Naive thymus-derived CD4-positive, alpha-beta T cell (primary cell): ENCODE results near the gene LYST. TPM values are rescaled to one million over a fixed set of nuclear protein-coding genes. Genes with fewer than 3 reads are reported as not detected.
"Not testable (repeated sequence)": the region's sequence is repeated elsewhere in the genome, so short reads cannot be mapped to it uniquely, and the experiment has no call there.

Experiments used
- ATAC-seq: fragments of 150-1000 bp; cut with Tn5 transposase; 2 replicates; pipeline ENCODE4 v1.10.0; 2021; ENCODE audit warnings: mild to moderate bottlenecking, moderate library complexity
- CTCF ChIA-PET: fragments of 350-600 bp; sonication (Branson Sonifier 250); formaldehyde crosslinking; loops from one replicate; lab custom pipeline; 2021; ENCODE audit warnings: antibody characterized with exemption; lab: Charles Lee
- POLR2A ChIA-PET: fragments of 350-600 bp; sonication (Branson Sonifier 250); formaldehyde crosslinking; loops from one replicate; lab custom pipeline; 2021; ENCODE audit warnings: antibody characterized with exemption, inconsistent platforms; lab: Charles Lee
- DNase-seq, 9 donors: peaks; one replicate each; pipeline versions ENCODE4 v3.0.0 to v3.0.0-alpha.2; 2020 to 2022; ENCODE audit warnings: mixed read lengths in 1 of 9
- H3K27ac ChIP-seq: one replicate; pipeline ENCODE4 v1.7.0; 2013; ENCODE audit warnings: mild to moderate bottlenecking, low read depth, low read length, moderate library complexity
- H3K27me3 ChIP-seq, 2 donors: one replicate each; pipeline ENCODE4 v1.7.0; 2013; ENCODE audit warnings: low read length in 2 of 2, mild to moderate bottlenecking in 2 of 2, moderate library complexity in 2 of 2; ENCODE audit not compliant: control insufficient read depth in 2 of 2, insufficient read depth in 2 of 2
- H3K36me3 ChIP-seq, 3 experiments: 1 replicate in 2 of 3; 2 replicates in 1 of 3; pipeline ENCODE4 v1.7.0; 2013; ENCODE audit warnings: low read length in 3 of 3, mild to moderate bottlenecking in 3 of 3, moderate library complexity in 1 of 3; ENCODE audit not compliant: insufficient read depth in 3 of 3, control insufficient read depth in 2 of 3
- H3K4me1 ChIP-seq, 2 donors: one replicate each; pipeline ENCODE4 v1.7.0; 2013; ENCODE audit warnings: low read length in 2 of 2, mild to moderate bottlenecking in 2 of 2, moderate library complexity in 1 of 2; ENCODE audit not compliant: control insufficient read depth in 2 of 2, insufficient read depth in 2 of 2
- H3K4me3 ChIP-seq: 2 replicates; pipeline ENCODE4 v1.7.0; 2013; ENCODE audit warnings: mild to moderate bottlenecking, low read length
- H3K9me3 ChIP-seq, 3 experiments: 1 replicate in 2 of 3; 2 replicates in 1 of 3; pipeline ENCODE4 v1.7.0; 2013; ENCODE audit warnings: low read length in 3 of 3; ENCODE audit not compliant: control insufficient read depth in 2 of 3
- H3K27ac Mint-ChIP-seq, 9 donors: one replicate each; pipeline ENCODE4 v1.8.0; 2020 to 2022; ENCODE audit warnings: mixed read lengths in 9 of 9, mild to moderate bottlenecking in 8 of 9, moderate library complexity in 5 of 9, inconsistent platforms in 2 of 9
- H3K27me3 Mint-ChIP-seq, 5 donors: one replicate each; pipeline ENCODE4 v1.8.0; 2021 to 2022; ENCODE audit warnings: mixed read lengths in 5 of 5, mild to moderate bottlenecking in 1 of 5
- H3K36me3 Mint-ChIP-seq, 5 donors: one replicate each; pipeline ENCODE4 v1.8.0; 2020 to 2022; ENCODE audit warnings: mixed read lengths in 5 of 5, mild to moderate bottlenecking in 3 of 5, inconsistent platforms in 1 of 5
- H3K4me1 Mint-ChIP-seq, 7 donors: one replicate each; pipeline ENCODE4 v1.8.0; 2020 to 2022; ENCODE audit warnings: mixed read lengths in 7 of 7, mild to moderate bottlenecking in 3 of 7, inconsistent platforms in 1 of 7
- H3K4me3 Mint-ChIP-seq, 10 donors: one replicate each; pipeline ENCODE4 v1.8.0; 2020 to 2022; ENCODE audit warnings: mild to moderate bottlenecking in 10 of 10, mixed read lengths in 10 of 10, moderate library complexity in 6 of 10, inconsistent platforms in 2 of 10
- H3K9me3 Mint-ChIP-seq, 11 donors: one replicate each; pipeline ENCODE4 v1.8.0; 2020 to 2022; ENCODE audit warnings: mixed read lengths in 11 of 11, mild to moderate bottlenecking in 4 of 11, inconsistent platforms in 1 of 11, moderate library complexity in 1 of 11
- intact Hi-C, 2 donors: fragments of 100-400 bp; cut with micrococcal nuclease; formaldehyde crosslinking; loops; one replicate each; pipeline ENCODE4 v1.15.1; 2023
- polyA plus RNA-seq, 2 donors: library from polyadenylated mRNA; unstranded; fragments of 300-500 nt; fragmentation: Illumina TruSeq; gene quantifications; one replicate each; pipeline ENCODE4 v1.2.3, GENCODE V29; 2021
- total RNA-seq, 6 experiments: library from RNA in 5 of 6; stranded (reverse) in 5 of 6; gene quantifications; 1 replicate in 5 of 6; 2 replicates in 1 of 6; pipeline ENCODE4 v1.2.3 and lab custom pipeline; 2021 to 2026

The LYST gene
- total and polyA plus RNA-seq, 7 experiments from 2014 or later = 5.7 to 98.1 (median 27.8) TPM

DNA sequence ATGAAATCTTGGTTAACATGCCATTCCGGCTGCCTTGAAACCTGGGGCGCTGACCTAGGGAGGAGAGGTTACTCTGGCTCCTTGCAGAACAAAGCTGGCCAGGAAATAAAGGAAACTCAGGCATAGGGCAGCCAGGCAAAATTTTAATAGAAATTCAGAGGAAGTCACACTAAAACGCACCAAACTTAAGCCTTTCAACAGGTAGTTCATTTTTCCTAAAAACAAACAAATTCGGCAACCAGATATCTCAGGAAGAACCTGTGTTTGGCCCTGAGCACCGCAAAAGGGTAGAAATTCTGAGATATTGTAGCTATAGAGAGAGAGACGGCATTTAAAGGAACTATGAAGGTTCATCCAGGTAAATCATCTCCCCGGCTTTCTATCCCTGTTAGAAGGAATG is 13.1 kb downstream of the LYST start:
- ChIA-PET CTCF (interaction anchor here (1.4 kb wide), 1 partner anchor 119 kb away, joined by 4 read pairs; no protein-coding TSS in a partner anchor), POLR2A (interaction anchor here (4.0 kb wide), 1 partner anchor 12 kb away, joined by 13 read pairs; the partner anchor contains the start of gene LYST)
- Histone ChIP-seq H3K27ac (no peak overlapping the region), H3K36me3 (no peaks in the 10 kb centered on the region), H3K27me3 (no peaks in the 10 kb centered on the region), H3K4me3 (no peak overlapping the region), H3K4me1 (peaks cover 6 to 19% of the 10 kb centered on the region in 2 donors), H3K9me3 (no peaks in the 10 kb centered on the region)
- peaks cover 0 to 2% (median 0%) of the 10 kb centered on the region in 11 donors for H3K9me3 Mint-ChIP-seq
- H3K4me1 Mint-ChIP-seq = peaks cover 36 to 77% (median 47%) of the 10 kb centered on the region in 7 donors
- DNase-seq (no peak), ATAC-seq (no peak)
- intact Hi-C loops = no loop called here
- peaks cover 0 to 25% (median 4%) of the 10 kb centered on the region in 5 donors for H3K36me3 Mint-ChIP-seq
- no peaks in the 10 kb centered on the region for H3K27me3 Mint-ChIP-seq
- H3K4me3 Mint-ChIP-seq = no peak overlapping the region
- no peak overlapping the region for H3K27ac Mint-ChIP-seq

DNA sequence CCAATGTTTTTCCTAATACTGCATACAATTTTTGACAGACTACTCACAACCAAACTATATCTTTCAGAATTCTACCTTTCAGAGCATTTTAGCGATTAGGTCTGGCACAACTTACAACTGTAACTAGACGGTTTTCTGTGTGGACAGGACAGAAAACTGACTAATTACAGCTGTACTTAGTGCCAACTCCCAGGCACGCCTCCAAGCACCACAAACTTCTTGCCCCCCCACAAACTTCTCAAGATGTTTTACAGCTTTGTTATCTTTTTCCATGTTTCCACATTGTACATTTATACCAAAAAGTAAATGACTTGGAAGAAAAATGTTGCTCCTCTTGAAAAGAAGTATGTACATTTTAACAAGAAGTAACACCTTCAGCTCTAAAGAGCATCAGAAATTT is 13.8 kb downstream of the LYST start:
- ChIA-PET POLR2A (interaction anchor here (4.0 kb wide), 1 partner anchor 13 kb away, joined by 13 read pairs; the partner anchor contains the start of gene LYST), CTCF (interaction anchor here (1.4 kb wide), 1 partner anchor 119 kb away, joined by 4 read pairs; no protein-coding TSS in a partner anchor)
- no peak overlapping the region for H3K27ac ChIP-seq
- Mint-ChIP-seq H3K4me1 (peaks cover 44 to 85% (median 55%) of the 10 kb centered on the region in 7 donors), H3K36me3 (peaks cover 0 to 23% (median 4%) of the 10 kb centered on the region in 5 donors), H3K27me3 (no peaks in the 10 kb centered on the region), H3K27ac (no peak overlapping the region), H3K9me3 (peaks cover 0 to 2% (median 0%) of the 10 kb centered on the region in 11 donors), H3K4me3 (no peak overlapping the region)
- peaks cover 10 to 18% of the 10 kb centered on the region in 2 donors for H3K4me1 ChIP-seq
- no peak for DNase-seq
- no peak for ATAC-seq
- H3K9me3 ChIP-seq = no peaks in the 10 kb centered on the region
- no peak overlapping the region for H3K4me3 ChIP-seq
- no peaks in the 10 kb centered on the region for H3K27me3 ChIP-seq
- no peaks in the 10 kb centered on the region for H3K36me3 ChIP-seq
- intact Hi-C loops = no loop called here

DNA sequence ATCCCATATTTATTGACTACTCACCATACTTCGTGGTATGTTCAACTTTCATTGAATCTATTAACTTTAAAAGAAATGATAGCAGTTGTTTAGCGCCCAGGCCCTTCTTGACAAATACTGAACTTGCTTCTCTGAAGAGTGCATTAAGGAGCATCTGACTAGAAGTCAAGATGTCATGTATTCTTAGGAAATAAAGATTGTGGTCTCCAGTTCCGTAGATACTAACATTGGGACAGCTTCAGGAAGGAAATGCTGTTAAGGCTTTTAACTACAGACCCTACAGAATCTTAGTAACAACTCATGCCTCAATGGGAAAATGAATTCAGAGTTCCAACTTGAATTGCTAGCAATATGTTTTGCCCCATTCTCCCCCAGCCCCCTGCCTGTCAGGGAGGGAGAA is 14.8 kb downstream of the LYST start:
- no peaks in the 10 kb centered on the region for H3K27me3 Mint-ChIP-seq
- peaks cover 48 to 88% (median 58%) of the 10 kb centered on the region in 7 donors for H3K4me1 Mint-ChIP-seq
- DNase-seq (no peak), ATAC-seq (peak; percentile 36)
- POLR2A ChIA-PET = interaction anchor here (4.0 kb wide), 1 partner anchor 14 kb away, joined by 13 read pairs; the partner anchor contains the start of gene LYST
- intact Hi-C loops = no loop called here
- Histone ChIP-seq H3K4me1 (peaks cover 12 to 27% of the 10 kb centered on the region in 2 donors), H3K27me3 (no peaks in the 10 kb centered on the region), H3K27ac (no peak overlapping the region), H3K36me3 (no peaks in the 10 kb centered on the region), H3K4me3 (no peak overlapping the region), H3K9me3 (no peaks in the 10 kb centered on the region)
- H3K4me3 Mint-ChIP-seq = no peak overlapping the region
- peak overlapping the region in 1 of 9 donors; percentile 3 for H3K27ac Mint-ChIP-seq
- H3K9me3 Mint-ChIP-seq = peaks cover 0 to 5% (median 0%) of the 10 kb centered on the region in 11 donors
- CTCF ChIA-PET = no interaction called here
- H3K36me3 Mint-ChIP-seq = peaks cover 0 to 22% (median 4%) of the 10 kb centered on the region in 5 donors

DNA sequence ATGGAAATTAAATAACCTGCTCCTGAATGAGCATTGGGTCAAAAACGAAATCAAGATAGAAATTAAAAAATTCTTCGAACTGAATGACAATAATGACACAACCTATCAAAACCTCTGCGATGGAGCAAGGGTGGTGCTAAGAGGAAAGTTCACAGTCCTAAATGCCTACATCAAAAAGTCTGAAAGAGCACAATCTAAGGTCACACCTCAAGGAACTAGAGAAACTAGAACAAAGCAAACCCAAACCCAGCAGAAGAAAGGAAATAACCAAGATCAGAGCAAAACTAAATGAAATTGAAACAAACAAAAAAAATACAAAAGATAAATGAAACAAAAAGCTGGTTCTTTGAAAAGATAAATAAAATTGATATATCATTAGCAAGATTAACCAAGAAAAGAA is 18.5 kb downstream of the LYST start:
- H3K4me1 Mint-ChIP-seq = peaks cover 48 to 78% (median 61%) of the 10 kb centered on the region in 7 donors
- DNase-seq = peak in 7 of 9 donors; percentile 31 to 69 (median 48)
- H3K27me3 Mint-ChIP-seq, POLR2A ChIA-PET, CTCF ChIA-PET, H3K4me3 ChIP-seq, H3K27me3 ChIP-seq, H3K36me3 ChIP-seq, H3K9me3 ChIP-seq: not testable (repeated sequence)
- H3K4me3 Mint-ChIP-seq = peak overlapping the region; percentile 8 to 84 (median 72)
- H3K4me1 ChIP-seq = peaks cover 16 to 23% of the 10 kb centered on the region in 2 donors
- peaks cover 0 to 14% (median 5%) of the 10 kb centered on the region in 11 donors for H3K9me3 Mint-ChIP-seq
- intact Hi-C loops = loop anchor here (1.0 kb wide), 5 partner anchors 8 to 40 kb away; partner anchors contain the start of gene LYST (in 1 of the 2)
- H3K27ac ChIP-seq = peak overlapping the region; percentile 33
- peak overlapping the region; percentile 4 to 92 (median 77) for H3K27ac Mint-ChIP-seq
- peaks cover 4 to 34% (median 6%) of the 10 kb centered on the region in 5 donors for H3K36me3 Mint-ChIP-seq
- ATAC-seq = peak; percentile 54

DNA sequence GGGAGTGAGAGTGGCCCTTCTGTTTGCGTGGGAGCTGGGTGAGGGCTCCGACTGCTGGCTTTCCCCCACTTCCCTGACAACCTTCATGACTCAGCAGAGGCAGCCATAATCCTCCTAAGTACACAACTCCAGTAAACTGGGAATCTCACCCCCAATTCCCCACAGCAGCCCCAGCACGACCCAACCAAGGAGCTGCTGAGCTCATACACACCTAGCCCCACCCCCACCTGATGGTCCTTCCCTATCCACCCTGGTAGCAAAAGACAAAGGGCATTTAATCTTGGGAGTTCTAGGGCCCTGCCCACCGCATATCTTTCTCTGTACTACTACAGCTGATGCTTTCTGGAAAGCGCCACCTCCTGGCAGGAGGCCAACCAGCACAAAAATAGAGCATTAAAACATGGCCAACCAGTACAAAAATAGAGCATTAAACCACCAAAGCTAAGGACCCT is 21.0 kb downstream of the LYST start:
- H3K4me3 ChIP-seq, H3K27me3 Mint-ChIP-seq, H3K36me3 ChIP-seq, H3K27me3 ChIP-seq, H3K27ac ChIP-seq, DNase-seq, intact Hi-C loops, H3K9me3 ChIP-seq, ATAC-seq: not testable (repeated sequence)
- H3K9me3 Mint-ChIP-seq = peaks cover 0 to 14% (median 5%) of the 10 kb centered on the region in 11 donors
- peak overlapping the region in 2 of 9 donors; percentile 42 to 65 for H3K27ac Mint-ChIP-seq
- peaks cover 4 to 30% (median 5%) of the 10 kb centered on the region in 5 donors for H3K36me3 Mint-ChIP-seq
- POLR2A ChIA-PET = interaction anchor here (0.8 to 1.3 kb wide), 4 partner anchors 14 to 34 kb away, joined by 3 to 4 read pairs (median 3); no protein-coding TSS in a partner anchor
- CTCF ChIA-PET = interaction anchor here (0.6 to 1.2 kb wide), 2 partner anchors 36 to 100 kb away, joined by 3 to 6 read pairs; no protein-coding TSS in a partner anchor
- peak overlapping the region in 1 of 10 donors; percentile 71 for H3K4me3 Mint-ChIP-seq
- H3K4me1 ChIP-seq = peaks cover 17 to 24% of the 10 kb centered on the region in 2 donors
- H3K4me1 Mint-ChIP-seq = peaks cover 48 to 81% (median 67%) of the 10 kb centered on the region in 7 donors

DNA sequence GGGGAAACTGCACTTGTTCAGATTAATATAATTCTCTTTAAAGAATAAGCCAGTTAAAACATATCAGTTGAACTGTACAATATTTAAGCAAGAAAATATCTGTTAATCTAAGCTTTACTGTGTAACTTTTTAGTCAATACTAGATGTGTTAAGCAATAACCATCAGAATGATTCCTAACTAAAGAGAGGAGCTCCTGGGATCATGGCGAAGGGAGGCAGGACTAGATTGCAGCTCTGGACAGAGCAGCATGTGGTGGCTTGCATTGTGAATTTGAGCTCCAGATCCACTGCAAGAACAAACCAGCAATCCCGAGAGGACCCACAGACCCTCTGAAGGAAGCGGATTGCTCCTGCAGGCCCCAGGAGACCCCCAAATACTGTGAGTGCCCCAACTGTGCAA is 21.9 kb downstream of the LYST start:
- Mint-ChIP-seq H3K27me3 (no peaks in the 10 kb centered on the region), H3K9me3 (peaks cover 0 to 14% (median 5%) of the 10 kb centered on the region in 11 donors), H3K27ac (no peak overlapping the region), H3K4me1 (peaks cover 47 to 81% (median 65%) of the 10 kb centered on the region in 7 donors), H3K36me3 (peaks cover 4 to 28% (median 5%) of the 10 kb centered on the region in 5 donors), H3K4me3 (no peak overlapping the region)
- no peaks in the 10 kb centered on the region for H3K9me3 ChIP-seq
- no peaks in the 10 kb centered on the region for H3K27me3 ChIP-seq
- H3K4me1 ChIP-seq = peaks cover 17 to 24% of the 10 kb centered on the region in 2 donors
- ChIA-PET CTCF (interaction anchor here (1.2 kb wide), 1 partner anchor 37 kb away, joined by 6 read pairs; no protein-coding TSS in a partner anchor), POLR2A (interaction anchor here (0.9 to 1.3 kb wide), 2 partner anchors 19 to 33 kb away, joined by 3 to 4 read pairs; no protein-coding TSS in a partner anchor)
- intact Hi-C loops = no loop called here
- H3K36me3 ChIP-seq = no peaks in the 10 kb centered on the region
- H3K27ac ChIP-seq = no peak overlapping the region
- no peak for DNase-seq
- H3K4me3 ChIP-seq = no peak overlapping the region
- no peak for ATAC-seq
